SK-N-SH (cell line): ENCODE data around the gene GPR158.

ENCODE experiments used
- CTCF ChIP-seq: fragments of 200-600 bp; sonication (generic); IDR thresholded peaks from 2 replicates; pipeline ENCODE4 v1.6.1; 2017; ENCODE audit warnings: antibody characterized with exemption, mild to moderate bottlenecking, moderate library complexity
- EZH2phosphoT487 ChIP-seq: fragments of 200-600 bp; sonication (generic); IDR thresholded peaks from 2 replicates; pipeline ENCODE4 v1.6.1; 2017; ENCODE audit warnings: low read depth, mixed run types, mild to moderate bottlenecking, antibody characterized with exemption, moderate library complexity, borderline replicate concordance
- FOXM1 ChIP-seq: IDR thresholded peaks from 2 replicates; pipeline ENCODE4 v1.4.0; 2012; ENCODE audit warnings: low read depth, mild to moderate bottlenecking
- IRF3 ChIP-seq: fragments of 150-350 bp; IDR thresholded peaks from 2 replicates; pipeline ENCODE4 v1.6.1; 2016; ENCODE audit warnings: mild to moderate bottlenecking, low read depth, low read length
- JUND ChIP-seq: IDR thresholded peaks from 2 replicates; pipeline ENCODE4 v1.4.0; 2012
- MAX ChIP-seq: IDR thresholded peaks from 2 replicates; pipeline ENCODE4 v1.4.0; 2012; ENCODE audit warnings: low read depth
- POLR2AphosphoS5 ChIP-seq: IDR thresholded peaks from 2 replicates; pipeline ENCODE4 v1.6.1; 2012; ENCODE audit warnings: low read depth, low read length
- RFX5 ChIP-seq: IDR thresholded peaks from 2 replicates; pipeline ENCODE4 v1.6.1; 2012; ENCODE audit warnings: mild to moderate bottlenecking, improper control_type of control experiment, low read length
- SIN3A ChIP-seq: IDR thresholded peaks from 2 replicates; pipeline ENCODE4 v1.6.1; 2012; ENCODE audit warnings: low read depth, mild to moderate bottlenecking, low read length, moderate library complexity, borderline replicate concordance
- SMC3 ChIP-seq: IDR thresholded peaks from 2 replicates; pipeline ENCODE4 v1.6.1; 2012; ENCODE audit warnings: low read depth, low read length, improper control_type of control experiment
- TEAD4 ChIP-seq: IDR thresholded peaks from 2 replicates; pipeline ENCODE4 v1.4.0; 2012; ENCODE audit warnings: mild to moderate bottlenecking, borderline replicate concordance; ENCODE audit not compliant: insufficient read depth

GRCh38 chr10:25627606-25628005 lies 452.8 kb downstream of the GPR158 start:
- TF ChIP-seq FOXM1 (no peak), POLR2AphosphoS5 (no peak), CTCF (no peak), SMC3 (no peak), TEAD4 (no peak), RFX5 (no peak), MAX (no peak), JUND (no peak), SIN3A (no peak), IRF3 (no peak), EZH2phosphoT487 (no peak)
